ENCODE data around the gene RAB8B. TPM values are rescaled to one million over a fixed set of nuclear protein-coding genes. Genes with fewer than 3 reads are reported as not detected.

Gene RAB8B
- total and polyA plus RNA-seq, 11 donors, result 2.5 to 32.6 (median 8.1) TPM

DNA sequence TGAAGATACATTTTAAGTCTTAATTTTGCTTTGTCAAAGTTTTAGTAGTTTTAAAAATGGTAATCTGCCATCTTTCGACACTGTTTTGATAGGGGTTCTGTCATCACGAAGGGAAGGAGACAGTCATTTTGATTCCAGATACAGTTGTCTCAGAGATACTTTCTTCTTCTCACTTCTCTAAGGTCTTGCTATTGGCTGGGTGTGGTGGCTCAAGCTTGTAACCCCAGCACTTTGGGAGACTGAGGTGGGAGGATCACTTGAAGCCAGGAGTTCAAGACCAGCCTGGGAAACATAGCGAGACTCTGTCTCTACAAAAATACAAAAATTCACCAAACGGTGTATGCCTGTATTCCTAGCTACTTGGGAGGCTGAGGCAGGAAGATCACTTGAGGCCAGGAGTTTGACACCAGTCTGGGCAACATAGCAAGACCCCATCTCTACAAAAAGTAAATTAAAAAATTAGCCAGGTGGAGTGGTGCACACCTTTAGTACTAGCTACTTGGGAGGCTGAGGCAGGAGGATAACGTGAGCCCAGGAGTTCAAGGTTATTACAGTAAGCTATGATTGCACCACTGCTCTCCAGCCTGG is 3.3 kb downstream of the RAB8B start:
- DNase-seq (no peak), ATAC-seq (no peak)
- Histone ChIP-seq H3K4me1 (peaks cover 0 to 82% (median 32%) of the 10 kb centered on the region in 12 donors), H3K27me3 (no peaks in the 10 kb centered on the region), H3K36me3 (peaks cover 0 to 4% (median 0%) of the 10 kb centered on the region in 9 donors), H3K9me3 (no peaks in the 10 kb centered on the region), H3K4me3 (peak overlapping the region in 1 of 12 donors; percentile 71), H3K27ac (peak overlapping the region in 1 of 12 donors; percentile 90)
- intact Hi-C loops (cut with DNase I), result loop anchor here in 5 of 10 donors (5.0 to 10.0 kb wide), 3 partner anchors 40 to 82 kb away; partner anchors contain the start of gene APH1B (in 3 of the 5)
- 87 to 95% (median 90%) methylated on average over 5 of the region's 5 CpGs for WGBS, 4 donors
- TF ChIP-seq, protein P1, sequence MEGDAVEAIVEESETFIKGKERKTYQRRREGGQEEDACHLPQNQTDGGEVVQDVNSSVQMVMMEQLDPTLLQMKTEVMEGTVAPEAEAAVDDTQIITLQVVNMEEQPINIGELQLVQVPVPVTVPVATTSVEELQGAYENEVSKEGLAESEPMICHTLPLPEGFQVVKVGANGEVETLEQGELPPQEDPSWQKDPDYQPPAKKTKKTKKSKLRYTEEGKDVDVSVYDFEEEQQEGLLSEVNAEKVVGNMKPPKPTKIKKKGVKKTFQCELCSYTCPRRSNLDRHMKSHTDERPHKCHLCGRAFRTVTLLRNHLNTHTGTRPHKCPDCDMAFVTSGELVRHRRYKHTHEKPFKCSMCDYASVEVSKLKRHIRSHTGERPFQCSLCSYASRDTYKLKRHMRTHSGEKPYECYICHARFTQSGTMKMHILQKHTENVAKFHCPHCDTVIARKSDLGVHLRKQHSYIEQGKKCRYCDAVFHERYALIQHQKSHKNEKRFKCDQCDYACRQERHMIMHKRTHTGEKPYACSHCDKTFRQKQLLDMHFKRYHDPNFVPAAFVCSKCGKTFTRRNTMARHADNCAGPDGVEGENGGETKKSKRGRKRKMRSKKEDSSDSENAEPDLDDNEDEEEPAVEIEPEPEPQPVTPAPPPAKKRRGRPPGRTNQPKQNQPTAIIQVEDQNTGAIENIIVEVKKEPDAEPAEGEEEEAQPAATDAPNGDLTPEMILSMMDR (IDR thresholded peaks at IDR 0.05), result no peak
- TF ChIP-seq POLR2A (IDR thresholded peaks at IDR 0.05), result no peak

DNA sequence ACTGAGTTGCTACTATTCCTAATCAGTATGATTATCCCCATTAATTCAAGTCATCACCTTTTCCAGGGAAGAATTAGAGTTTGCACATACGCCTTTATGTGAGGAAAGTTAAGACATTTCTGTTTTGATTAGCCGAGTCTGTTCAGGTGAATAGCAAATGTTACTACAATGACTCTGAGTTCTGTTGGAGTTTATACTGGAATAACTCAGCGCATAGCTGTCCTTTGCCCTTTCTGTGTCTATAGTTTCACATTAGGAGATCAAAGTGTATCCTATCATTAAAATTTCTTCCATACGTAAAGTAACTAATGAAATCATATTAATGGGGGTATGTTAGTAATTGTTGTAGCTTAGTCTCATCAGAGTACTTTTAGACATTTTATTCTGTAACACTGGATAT is 4.9 kb downstream of the RAB8B start:
- DNase-seq (no peak), ATAC-seq (no peak)
- Histone ChIP-seq H3K9me3 (no peaks in the 10 kb centered on the region), H3K4me3 (peak overlapping the region in 2 of 12 donors; percentile 21), H3K27ac (peak overlapping the region in 10 of 12 donors; percentile 6 to 90 (median 30)), H3K27me3 (no peaks in the 10 kb centered on the region), H3K36me3 (peaks cover 0 to 7% (median 0%) of the 10 kb centered on the region in 9 donors), H3K4me1 (peaks cover 0 to 91% (median 36%) of the 10 kb centered on the region in 12 donors)
- 65 to 78% (median 72%) methylated on average over 4 of the region's 4 CpGs for WGBS, 4 donors
- TF ChIP-seq, protein P1 (IDR thresholded peaks at IDR 0.05), result no peak
- no peak for TF ChIP-seq POLR2A (IDR thresholded peaks at IDR 0.05)
- intact Hi-C loops (cut with DNase I), result loop anchor here in 5 of 10 donors (5.0 to 10.0 kb wide), 3 partner anchors 38 to 80 kb away; partner anchors contain the start of gene APH1B (in 3 of the 5)

- WGBS, 4 donors, result 63 to 71% (median 64%) methylated on average over 4 of the region's 4 CpGs
- no peak for TF ChIP-seq POLR2A (IDR thresholded peaks at IDR 0.05)
- TF ChIP-seq, protein P1 (IDR thresholded peaks at IDR 0.05), result no peak
- Histone ChIP-seq H3K9me3 (no peaks in the 10 kb centered on the region), H3K27me3 (no peaks in the 10 kb centered on the region), H3K4me3 (peak overlapping the region in 1 of 12 donors; percentile 12), H3K27ac (peak overlapping the region in 9 of 12 donors; percentile 1 to 90 (median 30)), H3K36me3 (peaks cover 0 to 7% (median 0%) of the 10 kb centered on the region in 9 donors), H3K4me1 (peaks cover 0 to 97% (median 36%) of the 10 kb centered on the region in 12 donors)
- ATAC-seq (no peak), DNase-seq (no peak)
- intact Hi-C loops (cut with DNase I), result loop anchor here in 5 of 10 donors (5.0 to 10.0 kb wide), 3 partner anchors 37 to 80 kb away; partner anchors contain the start of gene APH1B (in 3 of the 5)
These were observed 5.6 kb downstream of the RAB8B start for GRCh38 chr15:63194880-63195568.

- peaks cover 0 to 7% (median 0%) of the 10 kb centered on the region in 9 donors for H3K36me3 ChIP-seq
- intact Hi-C loops (cut with DNase I), result loop anchor here in 3 of 10 donors (10.0 kb wide), 1 partner anchor 79 kb away; the partner anchor contains the start of gene APH1B (in 3 of the 3)
- WGBS, 4 donors, result 75 to 82% (median 78%) methylated on average over 3 of the region's 3 CpGs
- H3K9me3 ChIP-seq, result no peaks in the 10 kb centered on the region
- no peaks in the 10 kb centered on the region for H3K27me3 ChIP-seq
- ATAC-seq (peak in 2 of 4 donors; percentile 7 to 18), DNase-seq (no peak)
- H3K4me1 ChIP-seq, result peaks cover 0 to 96% (median 34%) of the 10 kb centered on the region in 12 donors
- H3K27ac ChIP-seq, result peak overlapping the region in 5 of 12 donors; percentile 1 to 90 (median 30)
- H3K4me3 ChIP-seq, result no peak overlapping the region
- TF ChIP-seq, protein P1 (IDR thresholded peaks at IDR 0.05), result no peak
- TF ChIP-seq POLR2A (IDR thresholded peaks at IDR 0.05), result no peak
These were observed 6.2 kb downstream of the RAB8B start for GRCh38 chr15:63195569-63196015.

All from heart left ventricle (tissue), 16 donors.